Measurements from ENCODE around the gene GMPR2.

GMPR2 gene

DNA sequence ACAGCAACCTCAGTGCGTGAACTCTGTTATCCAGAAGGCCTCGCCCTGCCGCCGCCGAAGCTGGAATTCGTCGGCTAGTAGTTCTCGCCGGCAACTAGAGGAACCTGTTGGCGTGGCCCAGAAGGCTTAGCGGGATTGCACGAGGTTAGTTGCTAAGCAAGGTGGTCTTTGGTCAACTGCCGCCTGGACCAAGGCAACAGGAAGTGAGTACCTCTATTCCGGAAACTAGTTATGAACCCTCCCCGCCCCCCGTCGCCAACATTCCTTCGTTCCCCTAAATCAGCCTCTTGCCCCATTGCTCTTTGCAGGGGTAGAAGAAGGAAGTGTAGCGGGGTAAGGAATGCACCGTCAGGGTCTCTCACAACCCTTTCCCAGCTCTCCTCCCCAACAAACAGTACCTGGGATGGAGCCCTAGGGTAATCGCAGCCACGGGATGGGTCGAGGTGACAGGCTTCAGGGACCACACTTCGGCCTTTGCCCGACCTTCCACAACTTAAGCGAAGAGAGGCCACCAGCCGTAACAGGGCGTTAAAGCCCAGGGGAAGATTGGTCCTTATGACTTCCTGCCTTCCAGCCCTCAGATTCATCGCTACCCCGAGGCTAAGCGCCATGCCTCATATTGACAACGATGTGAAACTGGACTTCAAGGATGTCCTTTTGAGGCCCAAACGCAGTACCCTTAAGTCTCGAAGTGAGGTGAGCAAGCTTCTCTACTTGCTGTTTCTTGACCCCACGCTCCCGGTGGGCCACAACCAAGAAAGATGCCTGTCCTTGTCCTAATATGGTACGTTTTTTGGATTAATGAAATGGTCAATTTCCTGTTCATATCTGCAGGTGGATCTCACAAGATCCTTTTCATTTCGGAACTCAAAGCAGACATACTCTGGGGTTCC is at the start of gene GMPR2:
Gene GMPR2, plus strand, starts transcription at position 285 of the 893 bp plus-strand sequence. Its CDS starts 325 bp downstream, at position 610.
- DNase-seq (ENCODE audit: low spot score): no peak

DNA sequence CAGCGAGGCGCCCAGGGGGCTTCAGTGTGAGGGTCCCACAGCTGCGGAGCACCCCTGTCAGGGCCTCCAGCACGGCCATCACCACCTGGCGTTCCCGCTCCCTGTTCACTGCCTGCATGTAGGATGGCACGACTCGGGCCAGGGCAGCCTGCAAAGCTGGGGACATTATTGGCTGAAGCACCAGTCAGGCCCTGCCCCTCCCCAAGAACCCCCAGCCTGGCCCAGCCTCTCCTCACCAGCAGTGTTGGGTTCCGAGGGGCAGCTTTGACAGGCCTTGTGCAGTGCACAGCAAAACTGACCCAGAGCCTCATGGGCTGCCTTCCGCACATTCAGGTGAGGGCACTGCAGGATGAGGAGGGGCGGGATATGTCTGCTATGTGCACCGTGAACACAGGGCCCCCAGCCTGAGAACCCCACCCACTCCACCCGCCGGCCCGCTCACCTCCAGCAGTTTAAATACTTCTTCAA is 49.7 kb upstream of the GMPR2 start:
- no peak for DNase-seq (ENCODE audit: low spot score)

DNA sequence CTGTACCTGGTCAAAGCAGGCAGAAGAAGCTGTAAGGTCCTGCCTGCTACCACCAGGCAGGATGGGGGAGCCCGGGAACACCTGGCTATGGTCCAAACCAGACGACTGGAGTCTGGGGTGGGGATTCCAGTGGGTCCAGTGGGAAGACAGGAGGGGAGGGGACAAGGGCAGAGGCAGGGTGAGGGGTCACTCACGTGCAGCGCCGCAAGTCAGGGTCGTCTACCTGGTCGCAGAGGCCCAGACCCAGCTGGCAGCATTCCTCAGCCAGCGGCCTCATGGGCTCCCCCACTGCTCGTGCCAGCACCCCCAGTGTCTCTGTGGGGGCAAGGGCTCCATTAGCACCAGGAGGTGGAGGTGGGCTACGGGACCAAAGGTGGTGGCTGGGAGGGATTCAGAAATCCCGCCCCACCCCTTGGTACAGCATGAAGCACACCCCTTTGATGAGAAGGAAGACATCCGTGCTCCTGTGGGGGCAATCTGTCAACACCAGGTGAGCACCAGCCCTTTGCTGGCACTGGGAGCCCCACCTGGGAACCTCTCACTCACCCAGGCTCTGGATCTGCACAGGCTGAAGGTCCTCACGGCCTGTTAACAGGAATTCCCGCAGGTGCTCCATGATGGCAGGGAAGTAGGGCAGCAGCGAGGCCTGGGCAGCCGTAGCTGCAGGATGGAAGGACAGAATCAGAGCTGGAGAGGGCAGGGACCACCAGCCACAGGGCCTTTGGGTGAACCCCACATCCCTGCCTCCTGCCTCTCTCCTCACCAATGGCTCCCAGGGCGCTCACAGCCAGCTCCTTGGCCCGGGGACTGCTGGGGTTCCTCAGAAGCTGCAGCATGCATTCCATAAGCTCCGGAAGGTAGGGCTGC is 48.4 kb upstream of the GMPR2 start:
- DNase-seq (ENCODE audit: low spot score): no peak

DNA sequence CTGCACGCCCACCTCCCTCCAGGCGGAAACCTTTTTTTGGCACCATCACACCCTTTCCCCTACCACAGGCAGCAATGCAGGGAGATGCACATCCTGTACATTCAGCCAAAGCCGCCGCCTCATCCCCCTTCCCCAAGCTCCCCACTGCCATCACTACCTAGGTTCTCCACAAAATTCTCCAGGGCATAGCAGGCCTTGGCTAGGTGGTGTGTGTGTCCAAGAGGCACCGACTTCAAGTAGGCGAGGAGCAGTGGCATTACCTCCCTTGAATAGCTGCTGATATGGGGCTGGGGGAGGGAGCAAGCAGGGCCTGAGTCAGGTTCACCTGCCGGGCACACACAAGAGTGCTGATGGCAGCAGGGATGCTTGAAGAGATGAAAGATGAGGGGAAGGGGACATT is 47.7 kb upstream of the GMPR2 start:
- no peak for DNase-seq (ENCODE audit: low spot score)

DNA sequence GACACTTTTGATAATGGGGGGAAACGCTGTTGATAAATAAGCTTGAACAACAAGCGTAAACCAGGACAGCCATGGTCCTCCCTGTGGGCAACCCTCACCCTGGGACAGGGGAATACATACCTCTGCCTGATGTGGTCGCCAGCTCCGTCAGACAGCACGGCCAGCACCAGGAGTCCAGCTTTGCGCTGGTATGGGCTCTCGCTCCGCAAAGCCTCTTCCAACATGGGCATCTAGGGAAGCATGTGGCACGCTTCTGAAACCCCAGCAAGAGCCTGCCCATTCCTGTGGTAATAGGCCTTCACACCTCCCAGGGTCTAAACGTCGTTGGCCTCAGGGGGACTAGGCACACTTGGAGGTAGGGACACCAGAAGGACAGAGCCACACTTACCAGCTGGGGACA is 47.0 kb upstream of the GMPR2 start:
- no peak for DNase-seq (ENCODE audit: low spot score)

DNA sequence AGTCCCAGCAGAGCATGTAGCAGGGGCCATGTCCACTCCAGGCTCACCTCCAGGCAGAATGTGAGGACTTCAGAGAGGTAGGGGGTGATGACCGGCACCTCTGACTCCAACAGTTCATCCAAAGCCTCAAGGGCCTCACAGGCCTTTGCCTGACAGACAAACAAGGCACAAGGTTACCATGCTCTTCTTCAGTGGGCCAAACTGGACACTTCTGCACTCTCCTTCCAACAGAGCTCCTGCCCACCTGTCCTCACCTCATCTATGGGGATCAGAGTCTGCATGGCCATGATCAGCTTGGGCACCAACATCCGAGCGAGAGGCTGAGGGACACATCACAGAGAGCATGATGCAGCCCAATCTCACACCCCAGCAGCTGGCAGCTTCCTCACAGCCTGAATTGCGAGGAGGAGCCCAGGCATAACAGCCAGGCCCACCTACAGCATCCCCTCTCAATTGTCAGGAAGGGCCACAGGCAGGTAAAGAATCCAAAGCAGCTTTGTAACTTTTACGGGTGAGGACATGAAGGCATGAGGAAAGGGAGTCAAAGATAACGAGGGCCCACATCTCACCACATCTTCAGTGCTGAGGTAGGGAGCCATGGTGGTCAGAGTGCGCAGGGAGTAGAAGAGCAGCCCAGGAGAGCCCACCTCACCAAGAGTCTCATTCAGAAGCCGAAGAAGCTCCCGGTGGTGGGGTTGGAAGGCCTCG is 45.7 kb upstream of the GMPR2 start:
- no peak for DNase-seq (ENCODE audit: low spot score)

DNA sequence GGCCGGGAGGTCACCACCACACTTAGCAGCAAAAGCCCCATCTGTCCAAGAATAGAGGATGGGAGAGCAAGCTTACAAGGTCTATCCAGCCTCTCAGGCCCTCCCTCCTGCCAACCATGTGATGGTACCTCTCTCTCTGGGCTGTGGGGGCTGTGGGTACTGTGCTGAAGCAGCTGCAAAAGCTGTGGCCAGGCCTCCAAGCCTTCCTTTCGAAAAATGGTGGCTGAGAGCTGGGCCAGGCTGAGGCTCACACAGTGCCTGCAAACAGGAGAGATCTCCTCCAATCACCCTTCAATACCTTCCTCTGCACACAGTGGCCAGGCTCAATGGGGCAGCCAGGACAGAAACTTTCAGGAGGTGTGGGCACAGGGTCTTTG is 45.2 kb upstream of the GMPR2 start:
- DNase-seq (ENCODE audit: low spot score): no peak

DNA sequence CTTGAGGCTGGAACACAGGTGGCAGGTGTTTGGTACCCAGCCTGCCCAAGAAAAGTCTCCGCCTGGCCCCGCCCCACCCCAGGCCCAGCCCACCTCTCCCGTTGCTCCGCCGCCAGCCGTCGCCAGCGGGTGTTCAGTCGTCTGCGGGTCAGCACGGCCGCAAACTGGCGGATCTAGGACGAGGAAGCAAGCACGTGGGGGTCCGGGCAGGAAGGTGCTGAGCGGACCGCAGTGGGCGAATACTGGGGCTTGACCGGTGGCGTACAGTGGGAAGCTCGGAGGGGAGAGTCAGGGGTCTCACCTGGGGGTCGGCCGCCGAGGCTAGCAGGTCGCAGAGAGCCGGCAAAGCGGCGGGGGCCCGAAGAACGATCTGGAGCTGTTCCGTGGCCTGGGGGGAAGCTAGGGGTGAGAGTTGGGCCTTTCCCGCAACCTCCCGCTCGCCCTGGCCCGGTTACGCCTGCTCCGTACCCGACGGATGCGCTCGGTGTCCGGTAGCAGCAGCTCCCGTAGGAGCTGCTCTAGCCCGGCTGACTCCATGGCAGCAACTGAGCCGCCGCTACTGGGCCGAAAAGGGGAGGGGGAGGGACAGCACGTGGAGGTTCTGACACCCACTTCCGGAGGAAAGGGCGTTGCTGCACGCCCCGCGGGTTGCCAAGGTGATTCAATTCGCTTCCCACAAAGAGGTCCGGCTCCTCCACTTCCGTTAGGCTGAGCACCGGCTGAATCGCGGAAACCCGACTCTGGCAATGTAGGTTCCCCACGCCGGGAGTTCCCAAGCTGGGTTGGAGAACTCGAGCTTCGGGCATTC is 44.3 kb upstream of the GMPR2 start, which contains the start of gene IPO4:
Gene IPO4, minus strand, starts transcription at position 566 of the 808 bp plus-strand sequence. Its CDS starts 29 bp downstream, at position 537.
- DNase-seq (ENCODE audit: low spot score): peak; percentile 97

DNA sequence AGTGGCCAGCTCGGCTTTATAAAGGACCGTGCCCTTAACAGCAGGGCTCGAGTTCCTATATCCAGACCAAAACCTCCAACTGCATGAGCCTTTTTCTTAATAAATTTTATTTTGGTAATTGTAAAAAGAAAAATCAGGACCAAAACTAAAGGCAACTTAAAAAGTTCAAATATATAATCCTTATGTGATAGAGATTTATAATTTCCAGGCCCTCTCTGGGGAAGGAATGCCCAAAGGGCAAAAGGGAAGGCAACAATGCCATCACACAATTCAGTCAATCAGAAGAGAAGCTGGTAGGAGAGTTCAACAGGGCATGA is 43.7 kb upstream of the GMPR2 start:
- no peak for DNase-seq (ENCODE audit: low spot score)

DNA sequence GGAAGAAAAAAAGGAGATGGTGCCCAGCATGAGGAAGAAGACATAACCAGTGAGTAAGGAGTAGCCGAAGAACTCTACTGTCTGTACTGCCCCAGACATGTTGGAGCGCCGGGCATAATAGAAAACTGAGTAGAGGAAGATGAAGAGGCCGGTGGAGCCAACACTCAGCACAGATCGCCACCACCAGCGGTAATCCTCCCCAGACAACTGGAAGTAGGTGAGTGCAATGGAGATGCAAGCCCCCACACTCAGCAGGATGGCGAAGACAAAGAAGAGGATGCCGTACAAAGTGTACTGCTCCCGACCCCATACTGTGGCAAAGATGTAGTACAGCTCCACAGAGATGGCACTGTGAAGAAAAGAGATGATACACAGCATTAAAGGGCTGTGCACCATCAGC is 43.3 kb upstream of the GMPR2 start:
- DNase-seq (ENCODE audit: low spot score): no peak

DNA sequence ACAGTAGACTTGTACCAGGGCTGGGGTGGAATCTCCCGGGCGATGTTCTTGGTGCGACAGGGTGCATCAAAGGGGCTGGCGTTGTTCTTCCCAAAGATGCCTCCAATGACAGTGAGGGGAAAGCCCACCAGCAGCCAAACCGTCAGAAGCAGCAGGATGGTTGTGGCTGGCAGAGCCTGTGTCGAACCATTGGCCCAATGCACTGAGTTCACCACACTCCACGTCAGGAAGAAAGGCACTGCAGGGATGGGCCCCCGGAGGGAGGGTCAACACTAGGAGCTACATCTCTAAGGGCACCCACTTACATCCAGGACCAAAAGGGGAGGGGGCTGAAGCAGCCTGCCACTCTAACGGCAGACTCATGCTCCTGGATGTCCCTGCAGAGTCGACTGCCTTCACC is 42.3 kb upstream of the GMPR2 start:
- DNase-seq (ENCODE audit: low spot score): no peak

DNA sequence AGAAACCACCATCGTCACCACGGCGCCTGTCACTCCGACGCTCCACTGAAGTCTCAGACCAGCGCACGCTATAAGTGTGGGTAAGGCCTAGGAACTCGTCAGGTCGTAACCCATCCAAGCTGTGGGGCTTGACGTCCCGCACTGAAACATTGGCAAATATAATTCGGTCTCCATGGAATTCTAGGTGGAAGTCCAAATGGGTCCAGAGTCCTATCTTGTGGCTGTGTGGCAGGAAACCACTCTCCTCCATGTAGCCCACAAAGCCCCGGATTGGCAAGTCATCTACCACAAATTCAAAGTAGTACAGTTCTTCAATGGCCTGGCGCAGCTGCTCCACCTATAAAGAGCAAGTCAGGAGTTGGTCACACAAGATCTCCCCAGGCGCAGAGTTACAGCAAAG is 39.8 kb upstream of the GMPR2 start:
- no peak for DNase-seq (ENCODE audit: low spot score)

DNA sequence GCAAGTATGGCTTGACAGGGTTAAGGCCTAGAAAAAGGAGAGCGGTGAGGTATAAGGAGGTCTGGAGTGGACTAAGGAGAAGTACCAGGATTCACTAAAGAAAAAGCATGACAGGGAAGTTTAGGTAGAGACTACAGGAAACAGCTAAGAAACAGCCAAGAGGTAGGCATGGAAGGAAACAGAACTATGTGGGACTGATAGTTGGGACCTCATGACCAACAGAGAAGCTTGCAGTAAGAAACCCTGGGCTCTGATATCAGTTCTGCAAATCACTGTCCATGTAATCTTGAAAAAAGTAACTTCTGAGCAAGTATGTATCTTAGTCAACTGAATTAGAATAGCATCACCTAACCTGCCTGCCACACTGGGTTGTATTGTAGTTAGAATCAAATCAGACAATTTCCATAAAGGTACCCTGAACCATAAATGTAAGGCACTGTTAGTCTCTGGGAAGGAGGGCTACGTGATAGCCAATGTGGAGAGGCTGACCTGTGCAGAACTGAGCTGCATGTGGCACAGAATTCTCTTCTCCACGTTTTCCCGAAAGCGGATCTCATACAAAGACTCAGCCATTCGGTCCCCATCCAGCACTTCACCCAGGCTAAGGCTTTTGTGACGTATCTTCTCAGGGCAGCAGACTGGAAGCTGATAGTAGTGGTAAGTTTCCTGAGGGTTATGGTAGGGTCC is 38.4 kb upstream of the GMPR2 start:
- DNase-seq (ENCODE audit: low spot score): no peak

DNA sequence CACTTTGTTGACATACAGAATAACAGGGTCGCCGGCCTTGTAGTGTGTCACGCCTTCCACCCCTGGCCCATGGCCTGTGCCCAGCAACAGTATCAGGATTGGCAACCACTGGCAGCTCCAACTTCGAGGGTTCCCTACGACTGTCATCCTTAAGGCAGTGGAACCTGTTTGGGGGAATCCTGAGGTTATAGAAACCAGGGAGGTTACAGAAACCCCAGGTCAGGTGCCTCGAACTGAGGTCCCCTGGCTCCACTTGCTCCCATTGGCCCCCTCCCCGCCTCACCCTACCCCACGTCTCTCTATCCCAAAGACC is 37.9 kb upstream of the GMPR2 start:
- no peak for DNase-seq (ENCODE audit: low spot score)

DNA sequence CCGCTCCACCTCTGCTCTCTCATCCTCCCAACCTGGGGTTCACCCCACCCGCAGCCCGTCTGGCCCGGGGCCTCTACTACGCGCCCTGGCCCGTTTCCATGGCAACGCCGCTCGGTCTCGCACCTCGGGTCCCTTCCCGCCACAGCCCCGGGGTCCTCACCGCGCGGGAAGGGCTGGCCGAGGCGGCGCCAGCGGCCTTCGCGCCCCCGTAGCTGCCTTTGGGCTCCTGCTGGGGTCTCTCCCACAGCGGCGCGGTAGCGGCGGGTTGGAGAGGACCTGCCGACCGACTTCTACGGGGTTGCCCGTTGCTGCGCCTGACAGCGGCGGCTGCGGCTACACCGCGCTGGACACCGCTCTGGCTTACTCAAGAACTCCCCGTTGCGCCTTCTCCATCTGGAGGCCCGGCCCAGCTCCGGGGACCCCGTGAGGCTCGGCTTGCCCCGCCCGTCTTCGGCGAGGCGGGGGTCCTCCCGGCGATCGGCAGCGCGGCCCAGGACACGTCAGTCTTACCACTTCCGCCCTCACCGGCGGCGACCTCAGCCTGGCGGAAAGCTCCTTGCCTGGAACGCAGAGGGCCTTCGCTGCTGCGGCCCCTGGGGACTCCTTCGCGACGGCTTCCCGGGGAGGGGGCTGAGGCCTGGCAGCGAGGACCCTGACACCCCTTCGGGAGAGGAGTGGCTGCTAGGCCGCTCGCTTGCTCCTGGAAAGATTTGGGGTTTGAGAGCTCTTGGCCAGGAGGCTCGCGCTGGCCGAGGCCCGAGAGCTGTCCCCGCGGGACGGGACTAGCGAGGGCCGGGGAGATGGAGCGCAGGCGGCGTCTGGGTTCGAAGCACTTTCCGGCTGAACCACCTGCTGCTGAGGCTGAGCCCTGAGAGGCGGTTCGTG is 37.3 kb upstream of the GMPR2 start, which contains the start of gene TM9SF1:
Gene TM9SF1, minus strand, starts transcription at position 256 of the 885 bp plus-strand sequence. CDS start 422 bp downstream, outside the sequence.
- peak; percentile 79 for DNase-seq (ENCODE audit: low spot score)

DNA sequence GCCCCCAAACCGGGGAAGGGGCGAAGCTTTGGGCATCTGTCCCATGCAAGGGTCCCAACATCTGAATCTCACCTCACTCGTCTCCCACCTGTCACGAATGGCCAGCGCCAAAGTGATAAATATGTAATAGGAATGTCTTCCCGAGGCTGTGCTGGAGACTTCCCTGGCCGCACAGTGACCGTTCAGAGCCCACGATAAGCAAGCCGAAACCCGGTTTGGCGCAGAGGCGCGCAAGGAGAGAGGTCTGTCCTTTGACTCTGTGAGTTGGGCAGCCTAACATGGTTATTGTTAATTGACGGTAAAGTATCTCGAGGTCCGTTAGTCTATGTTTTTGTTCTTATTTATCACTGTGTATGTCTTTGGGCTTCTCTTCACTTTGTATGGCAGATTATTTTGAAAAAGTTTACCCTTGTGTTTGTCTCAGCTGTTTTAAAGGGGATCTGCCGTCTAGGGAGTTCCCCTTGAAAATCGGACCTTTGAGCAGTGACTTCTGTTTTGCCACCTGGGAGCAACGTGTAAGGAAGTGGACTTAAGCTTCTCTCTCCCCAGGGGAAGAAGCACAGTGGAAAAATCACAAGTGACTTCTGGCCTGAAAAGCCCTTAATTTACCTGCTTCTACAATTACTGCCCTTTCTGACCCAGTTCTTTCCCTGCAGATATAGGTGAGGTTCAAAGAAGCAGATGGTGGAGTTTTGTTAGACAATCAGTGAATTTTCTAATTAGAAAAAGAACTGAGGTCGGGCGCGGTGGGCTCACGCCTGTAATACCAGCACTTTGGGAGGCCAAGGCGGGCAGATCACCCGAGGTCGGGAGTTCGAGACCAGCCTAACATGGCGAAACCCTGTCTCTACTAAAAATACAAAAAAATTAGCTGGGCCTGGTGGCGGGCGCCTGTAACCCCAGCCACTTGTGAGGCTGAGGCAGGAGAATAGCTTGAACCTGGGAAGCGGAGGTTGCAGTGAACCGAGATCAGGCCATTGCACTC is 36.4 kb upstream of the GMPR2 start:
- no peak for DNase-seq (ENCODE audit: low spot score)

DNA sequence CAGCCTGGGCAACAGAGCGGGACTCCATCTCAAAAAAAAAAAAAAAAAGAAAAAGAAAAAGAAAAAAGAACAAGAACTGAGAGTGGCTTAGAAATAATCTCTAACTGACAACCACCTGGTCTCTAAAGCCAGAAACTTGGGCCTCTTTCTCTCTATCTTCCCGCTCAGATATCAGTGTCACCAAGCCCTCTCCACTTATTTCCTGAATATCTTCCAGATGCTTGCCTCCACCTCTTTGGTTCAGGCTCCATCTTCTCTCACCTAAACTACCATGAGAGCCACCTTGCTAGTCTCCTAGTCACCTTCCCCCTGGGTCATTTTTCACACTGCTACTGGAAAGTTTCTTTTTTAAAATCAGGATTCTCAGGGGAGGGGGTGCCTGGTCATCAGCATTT is 35.7 kb upstream of the GMPR2 start:
- no peak for DNase-seq (ENCODE audit: low spot score)

DNA sequence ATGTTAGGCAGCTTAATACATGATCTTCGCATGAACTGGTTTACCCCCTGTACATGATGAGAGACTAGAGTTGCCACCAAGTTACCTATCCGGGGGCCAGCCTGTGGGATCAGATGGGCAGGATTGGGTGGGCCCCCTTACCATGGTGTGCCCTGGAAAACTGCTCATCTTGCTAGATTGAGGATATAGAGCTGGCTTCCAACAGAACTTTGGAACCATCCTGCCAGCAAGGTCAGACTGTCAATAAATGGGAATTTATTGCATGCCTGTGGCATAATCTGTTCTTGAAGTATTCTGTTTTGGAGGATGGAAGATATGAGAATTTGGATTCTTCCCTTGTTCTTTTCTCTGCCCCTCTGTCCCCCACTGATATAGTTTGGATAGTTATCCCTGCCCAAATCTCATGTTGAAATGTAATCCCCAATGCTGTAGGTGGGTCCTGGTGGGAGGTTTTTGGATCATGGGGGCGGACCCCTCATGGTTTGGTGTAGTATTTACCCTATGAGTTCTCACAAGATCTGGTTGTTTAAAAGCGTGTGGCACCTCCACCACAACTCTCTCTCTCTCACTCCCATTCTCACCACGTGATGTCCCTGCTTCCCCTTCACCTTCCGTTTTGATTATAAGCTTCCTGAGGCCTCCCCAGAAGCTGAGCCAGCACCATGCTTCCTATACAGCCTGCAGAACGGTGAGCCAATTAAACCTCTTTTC is 33.8 kb upstream of the GMPR2 start:
- no peak for DNase-seq (ENCODE audit: low spot score)

Data from LoVo (cell line).